ENCODE data around the gene AGER.
"Not testable (repeated sequence)": the region's sequence is repeated elsewhere in the genome, so short reads cannot be mapped to it uniquely, and the experiment has no call there.

Gene AGER

DNA sequence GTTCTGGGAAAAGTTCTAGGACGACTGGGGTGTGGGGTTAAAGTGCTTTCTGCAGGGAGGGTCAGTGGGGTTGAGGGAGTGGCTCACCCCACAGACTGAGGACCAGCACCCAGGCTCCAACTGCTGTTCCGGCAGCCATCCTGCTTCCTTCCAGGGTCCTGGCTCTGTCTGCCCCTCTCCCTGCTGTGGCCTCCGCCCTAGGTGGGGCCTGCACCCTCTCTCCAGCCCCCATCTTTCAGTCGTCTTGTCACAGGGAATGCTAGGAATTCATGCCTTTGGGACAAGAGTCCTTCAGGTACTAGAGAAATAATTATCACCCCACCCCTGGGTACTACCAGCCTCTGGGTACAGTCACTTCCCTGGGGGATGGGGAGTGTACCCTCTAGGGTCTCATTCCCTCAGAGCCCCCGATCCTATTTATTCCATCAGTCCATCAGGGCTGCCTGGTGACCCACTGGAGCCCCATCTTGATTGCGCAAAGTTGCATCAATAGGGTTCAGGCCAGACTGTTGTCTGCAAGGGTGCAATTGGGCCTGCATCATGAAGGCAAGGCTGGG is at the start of gene AGER:
AGER (minus strand) TSS at position 170 of the 557 bp plus-strand sequence; CDS start at position 139, 31 bp downstream.
- DNase-seq (ENCODE audit: low spot score) = no peak

DNA sequence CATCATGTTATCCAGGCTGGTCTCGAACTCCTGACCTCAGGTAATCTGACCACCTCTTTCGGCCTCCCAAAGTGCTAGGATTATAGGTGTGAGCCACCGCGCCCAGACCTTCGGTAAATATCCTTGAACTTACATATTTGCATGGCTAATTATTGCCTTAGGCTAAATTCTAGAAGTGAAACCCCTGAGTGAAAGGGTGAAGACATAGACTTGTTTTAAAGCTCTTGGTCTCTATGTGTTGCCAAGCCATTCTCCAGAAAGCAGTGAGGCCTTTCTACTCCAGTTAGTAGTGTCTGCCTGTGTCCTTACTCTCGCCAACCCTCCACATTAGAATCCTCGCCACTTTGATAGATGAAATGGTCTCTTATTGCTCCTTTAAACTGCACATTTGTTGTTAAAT is 42.4 kb upstream of the AGER start:
- DNase-seq (ENCODE audit: low spot score) = no peak

DNA sequence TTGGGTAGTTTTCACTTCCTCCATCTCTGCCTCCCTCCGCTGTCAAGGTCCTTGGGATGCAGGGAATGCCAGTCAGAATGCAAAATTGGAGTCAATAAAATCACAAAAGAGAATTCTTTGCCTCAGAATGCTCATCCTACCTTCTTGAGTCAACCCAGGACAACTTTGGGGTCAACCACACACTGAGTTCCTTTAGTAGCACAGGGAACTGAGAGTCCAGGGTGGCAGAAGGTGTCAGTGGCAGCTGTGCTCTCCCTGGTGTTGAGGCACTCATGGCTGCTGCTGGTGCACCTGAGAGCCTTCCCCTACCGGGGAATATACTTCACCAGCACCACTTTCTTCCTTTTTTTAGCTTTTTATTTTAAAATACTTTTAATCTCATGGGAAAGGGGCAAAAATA is 40.6 kb upstream of the AGER start:
- no peak for DNase-seq (ENCODE audit: low spot score)

DNA sequence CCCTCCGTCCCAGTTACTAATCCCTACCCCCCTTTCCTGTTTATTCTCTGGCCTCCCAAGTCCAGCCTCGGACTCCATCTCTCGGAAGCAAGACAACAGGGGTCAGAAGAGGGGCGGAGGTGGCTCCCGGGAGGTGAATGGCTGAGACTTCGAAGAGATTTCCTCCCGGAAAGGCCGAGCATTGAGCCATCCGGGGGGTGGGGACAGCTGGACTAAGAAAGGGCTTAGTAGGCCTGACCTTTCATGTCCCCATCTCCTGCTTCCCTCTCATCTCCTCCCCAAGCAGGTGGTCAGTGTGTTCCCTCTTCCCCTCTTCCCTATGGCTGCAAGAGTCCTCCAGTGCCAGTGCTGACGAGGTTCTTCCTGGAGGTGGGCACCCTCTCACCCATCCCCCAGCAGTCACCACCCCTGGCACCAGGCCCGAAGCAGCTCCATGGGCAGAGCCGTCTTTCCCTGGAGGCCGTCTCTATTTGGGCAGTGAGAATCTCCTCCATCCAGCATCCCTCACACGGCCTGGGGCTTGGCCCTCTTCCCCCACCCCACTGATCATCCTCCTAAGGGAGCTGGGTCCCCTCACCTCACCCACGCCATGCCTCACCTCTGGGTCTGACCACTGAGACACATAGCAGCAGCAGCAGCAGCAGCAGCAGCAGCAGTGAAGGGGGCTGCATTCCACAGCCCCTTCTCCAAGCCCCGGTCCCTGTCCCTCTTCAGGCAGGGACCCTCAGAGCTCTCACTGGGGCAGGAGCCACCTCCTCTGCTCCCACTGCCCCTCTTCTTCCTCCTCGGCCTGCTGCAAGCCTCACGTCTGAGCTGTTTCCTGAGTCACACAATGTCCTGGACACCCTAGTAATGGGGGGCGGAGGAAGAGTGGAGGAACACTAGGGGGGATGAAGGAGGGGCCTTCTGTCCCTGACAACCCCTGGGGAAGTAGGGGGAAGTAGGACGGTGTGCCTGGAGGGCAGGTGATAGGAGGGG is 39.5 kb upstream of the AGER start, which contains the start of gene NOTCH4:
NOTCH4 (minus strand) TSS at position 810 of the 978 bp plus-strand sequence; CDS start at position 671, 139 bp downstream.
- DNase-seq (ENCODE audit: low spot score) = no peak

DNA sequence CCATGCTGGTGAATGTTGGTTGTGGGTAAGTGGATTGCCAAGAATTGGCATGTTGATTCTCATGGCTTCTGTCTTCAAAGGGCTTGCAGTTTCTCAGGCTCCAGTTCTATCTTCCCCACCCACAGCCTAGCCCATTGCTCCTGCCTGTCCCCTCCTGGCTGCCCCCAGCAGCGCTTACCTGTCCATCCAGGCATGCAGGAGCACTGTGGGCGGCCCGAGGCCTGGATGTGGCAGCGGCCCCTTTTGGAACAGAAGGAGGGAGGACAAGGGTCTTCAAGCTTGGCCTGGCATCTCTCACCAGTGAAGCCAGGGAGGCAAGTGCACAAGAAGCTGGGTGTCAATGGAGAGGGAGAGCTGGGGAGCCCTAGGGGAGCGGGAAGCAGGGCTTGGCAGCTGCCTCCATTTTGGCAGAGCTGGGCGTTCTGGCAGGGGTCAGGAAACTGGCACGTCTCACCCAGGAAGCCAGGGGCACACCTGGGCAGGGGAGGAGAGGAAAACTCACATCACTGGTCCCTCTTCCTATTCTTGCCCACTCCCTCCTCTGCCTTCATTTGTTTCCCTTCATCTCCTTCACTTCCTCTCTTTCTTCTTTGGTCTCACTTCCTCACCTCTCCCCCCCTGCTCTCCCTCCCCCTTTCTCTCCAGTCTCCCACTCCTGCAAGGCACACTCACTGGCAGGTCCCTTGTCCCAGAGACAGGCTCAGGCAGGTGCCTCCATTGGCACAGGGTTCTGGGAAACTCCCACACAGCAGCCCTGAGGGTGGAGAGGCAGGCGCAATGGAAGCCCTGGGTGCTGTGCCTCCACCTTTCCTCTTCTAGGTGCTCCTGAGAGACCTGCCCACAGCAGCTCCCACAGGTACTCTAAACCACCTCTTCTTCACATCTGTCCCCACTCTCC is 38.5 kb upstream of the AGER start:
- DNase-seq (ENCODE audit: low spot score) = no peak

DNA sequence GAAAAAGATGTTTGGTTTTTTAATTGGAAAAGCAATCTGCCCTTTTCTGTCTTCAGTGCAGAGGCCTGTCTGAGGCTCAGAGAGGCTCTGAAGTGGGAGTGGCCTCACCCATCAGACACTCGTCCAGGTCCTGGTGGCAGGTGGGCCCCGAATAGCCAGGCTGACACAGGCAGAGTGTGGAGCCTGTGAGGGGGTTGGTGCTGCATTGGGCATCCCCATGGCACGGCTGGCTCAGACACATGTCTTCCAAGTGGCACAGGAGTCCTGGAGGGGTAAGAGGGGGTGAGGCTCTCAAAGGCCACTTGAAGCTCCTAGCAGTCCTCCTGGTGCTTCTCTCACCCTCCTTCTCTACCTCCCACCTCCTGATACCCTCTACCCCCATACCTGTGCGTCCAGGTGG is 36.0 kb upstream of the AGER start:
- no peak for DNase-seq (ENCODE audit: low spot score)

DNA sequence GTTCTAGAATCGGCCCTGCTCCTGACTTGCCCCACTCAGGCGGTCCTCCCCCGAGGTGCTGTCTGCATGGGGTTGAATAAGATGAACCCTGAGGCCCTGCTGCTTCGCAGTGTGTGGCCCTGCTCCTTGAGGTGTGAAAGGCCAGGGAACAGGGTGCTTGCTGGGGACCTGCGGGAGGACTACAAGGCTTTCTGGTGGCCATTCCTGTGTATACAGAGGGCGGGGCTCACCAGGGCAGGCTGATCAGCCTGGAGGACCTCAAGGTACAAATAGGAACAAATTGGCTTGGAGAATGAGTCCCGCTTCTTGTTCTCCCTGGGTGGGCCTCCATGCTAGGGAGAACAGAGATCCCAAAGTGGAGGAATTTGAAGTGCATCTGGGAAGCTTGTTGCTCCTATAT is 34.1 kb upstream of the AGER start:
- no peak for DNase-seq (ENCODE audit: low spot score)

DNA sequence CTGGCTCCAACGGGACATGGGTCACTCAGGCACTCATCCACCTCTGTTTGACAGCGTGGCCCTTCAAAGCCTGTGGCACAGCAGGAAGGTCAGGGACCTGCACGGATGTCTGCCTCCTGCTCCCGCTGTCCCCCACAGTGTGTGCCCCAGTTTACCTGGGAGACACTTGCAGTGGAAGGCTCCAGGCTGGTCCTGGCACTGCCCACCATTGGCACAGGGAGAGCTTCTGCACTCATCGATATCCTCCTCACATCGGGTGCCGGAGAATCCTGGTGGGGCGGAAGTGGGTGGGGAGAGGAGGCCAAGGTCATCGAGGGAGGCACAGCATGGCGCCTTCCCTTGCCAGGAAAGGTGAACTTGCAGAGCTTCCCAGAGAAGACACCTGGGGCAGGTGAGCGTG is 32.9 kb upstream of the AGER start:
- DNase-seq (ENCODE audit: low spot score) = no peak

DNA sequence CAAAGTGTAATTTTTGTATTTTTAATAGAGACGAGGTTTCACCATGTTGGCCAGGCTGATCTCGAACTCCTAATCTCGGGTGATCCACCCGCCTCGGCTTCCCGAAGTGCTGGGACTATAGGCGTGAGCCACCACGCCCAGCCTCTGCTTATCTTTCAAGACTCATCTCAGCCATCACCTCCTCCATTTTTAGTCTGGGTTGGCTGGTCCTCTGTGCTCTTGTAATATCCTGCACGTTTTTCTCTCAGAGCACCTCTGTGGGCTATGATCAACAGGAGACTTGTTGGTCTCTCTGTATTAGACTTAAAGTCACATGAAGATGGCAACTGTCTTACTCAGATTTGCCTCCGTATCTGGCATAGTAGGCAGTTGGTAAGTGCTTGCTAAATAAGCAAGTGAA is 32.2 kb upstream of the AGER start:
- DNase-seq (ENCODE audit: low spot score) = no peak

DNA sequence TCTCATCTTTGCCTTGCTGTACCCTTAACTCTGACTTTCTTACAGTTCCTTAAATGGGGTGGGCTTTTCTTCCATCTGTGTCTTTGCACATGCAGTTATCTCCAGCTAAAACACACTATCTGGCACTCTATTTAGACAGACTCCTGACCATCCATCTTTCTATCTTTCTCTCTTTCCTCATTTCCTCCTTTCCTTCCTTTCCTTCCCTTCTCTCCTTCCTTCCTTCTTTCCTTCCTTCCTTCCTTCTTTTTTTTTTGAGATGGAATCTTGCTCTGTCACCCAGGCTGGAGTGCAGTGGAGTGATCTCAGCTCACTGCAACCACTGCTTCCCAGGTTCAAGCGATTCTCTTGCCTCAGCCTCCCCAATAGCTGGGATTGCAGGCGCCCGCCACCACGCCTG is 31.6 kb upstream of the AGER start:
- DNase-seq (ENCODE audit: low spot score) = no peak

DNA sequence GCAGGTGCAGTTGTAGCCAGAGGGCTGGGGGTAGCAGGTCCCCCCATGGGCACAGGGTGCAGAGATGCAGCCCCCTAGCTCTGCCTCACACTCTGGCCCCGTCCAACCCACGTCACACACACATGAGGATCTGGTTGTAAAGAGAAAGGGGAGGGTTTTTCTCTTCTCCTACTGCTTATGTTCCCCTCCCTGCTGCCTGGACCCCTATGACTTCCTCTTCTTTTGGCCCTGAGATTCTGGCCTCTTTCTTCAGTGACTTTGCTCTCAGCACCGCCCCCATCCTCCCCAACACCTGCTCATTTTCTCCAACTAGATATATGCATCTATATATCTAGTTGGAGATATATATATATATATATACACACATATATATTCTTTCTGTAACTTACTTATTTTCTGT is 30.1 kb upstream of the AGER start:
- DNase-seq (ENCODE audit: low spot score) = no peak

DNA sequence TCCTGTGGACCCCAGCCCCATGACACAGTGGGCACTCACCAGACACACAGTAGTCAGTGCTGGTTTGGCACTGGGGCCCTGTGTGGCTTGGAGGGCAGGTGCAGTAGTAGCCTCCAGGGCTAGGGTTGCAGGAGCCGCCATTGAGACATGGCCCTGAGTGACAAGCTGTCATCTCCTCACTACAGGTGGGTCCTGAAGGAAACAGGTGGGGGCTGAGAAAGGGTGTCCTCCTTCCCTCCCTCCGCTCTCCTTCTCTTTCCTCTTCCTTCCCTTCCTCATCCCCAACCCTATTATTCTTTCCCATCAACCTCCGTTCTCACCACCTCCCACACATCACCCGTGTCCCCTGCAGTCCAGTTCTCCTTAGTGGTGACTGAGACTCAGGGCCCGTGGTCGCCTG is 29.6 kb upstream of the AGER start:
- no peak for DNase-seq (ENCODE audit: low spot score)

DNA sequence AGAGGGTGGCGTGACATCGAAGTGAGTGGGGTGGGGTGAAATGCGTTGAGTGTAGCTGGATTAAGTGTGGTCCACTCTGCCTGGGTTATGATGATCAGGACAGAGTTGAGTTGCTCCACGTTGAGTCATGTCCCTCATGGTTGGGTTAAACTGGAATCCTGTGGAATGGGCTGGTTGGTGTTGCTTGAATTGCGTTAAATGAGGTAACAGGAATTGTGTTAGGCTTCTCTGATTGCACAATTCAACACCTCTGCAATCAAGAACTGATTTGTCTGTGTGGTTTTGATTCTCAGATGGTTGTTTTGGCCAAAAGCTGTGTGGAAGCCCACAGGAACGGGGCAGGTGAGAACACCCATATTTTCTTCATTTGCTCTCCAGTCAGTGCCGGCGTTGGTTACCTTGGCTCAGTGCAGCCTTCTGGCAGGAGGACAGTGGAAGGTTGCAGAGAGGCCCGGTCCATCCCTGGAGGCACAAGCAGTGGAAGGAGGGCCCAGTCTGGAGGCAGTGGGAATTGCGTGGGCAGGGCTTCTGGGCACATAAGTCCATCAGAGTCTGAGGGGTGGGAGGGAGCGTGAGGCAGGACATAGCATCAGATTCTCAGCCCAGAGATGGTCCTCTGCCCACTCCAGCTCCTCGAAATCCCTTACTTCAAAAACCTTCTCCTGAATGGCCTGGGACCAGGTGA is 28.2 kb upstream of the AGER start:
- no peak for DNase-seq (ENCODE audit: low spot score)

DNA sequence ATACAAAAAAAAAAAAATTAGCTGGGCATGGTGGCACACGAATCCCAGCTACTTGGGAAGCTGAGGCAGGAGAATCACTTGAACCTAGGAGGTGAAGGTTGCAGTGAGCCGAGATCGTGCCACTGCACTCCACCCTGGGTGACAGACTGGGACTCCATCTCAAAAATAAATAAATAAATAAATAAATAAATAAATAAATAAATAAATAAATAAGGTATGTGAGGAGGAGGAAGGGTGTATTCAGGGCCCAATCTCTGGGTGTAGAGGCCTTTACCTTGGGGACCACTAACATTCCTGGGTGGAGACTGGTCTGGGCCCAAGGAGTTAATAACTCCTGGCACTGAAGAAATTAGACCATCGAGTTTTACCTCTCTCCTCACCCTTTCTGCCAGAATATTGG is 27.4 kb upstream of the AGER start:
- not testable (repeated sequence) for DNase-seq (ENCODE audit: low spot score)

DNA sequence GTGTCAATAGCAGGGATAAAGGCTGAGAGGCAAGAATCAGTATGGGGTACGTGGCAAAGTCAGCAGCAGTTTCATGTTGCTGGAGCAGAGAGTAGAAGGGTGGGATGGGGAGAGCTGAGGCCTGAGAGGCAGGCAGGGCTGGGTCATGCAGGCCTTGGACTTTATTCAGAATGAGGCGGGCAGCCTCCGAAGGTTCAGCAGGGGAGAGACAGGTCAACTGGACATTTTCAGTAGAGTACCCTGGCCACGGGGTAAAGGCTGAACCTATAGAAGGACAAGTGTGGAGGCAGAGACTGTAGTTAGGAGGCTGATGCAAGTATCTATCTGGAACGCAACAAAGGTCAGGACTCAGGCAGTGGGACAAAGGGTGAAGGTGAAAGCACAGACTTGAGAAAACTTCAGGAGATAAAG is 26.1 kb upstream of the AGER start:
- DNase-seq (ENCODE audit: low spot score) = no peak

DNA sequence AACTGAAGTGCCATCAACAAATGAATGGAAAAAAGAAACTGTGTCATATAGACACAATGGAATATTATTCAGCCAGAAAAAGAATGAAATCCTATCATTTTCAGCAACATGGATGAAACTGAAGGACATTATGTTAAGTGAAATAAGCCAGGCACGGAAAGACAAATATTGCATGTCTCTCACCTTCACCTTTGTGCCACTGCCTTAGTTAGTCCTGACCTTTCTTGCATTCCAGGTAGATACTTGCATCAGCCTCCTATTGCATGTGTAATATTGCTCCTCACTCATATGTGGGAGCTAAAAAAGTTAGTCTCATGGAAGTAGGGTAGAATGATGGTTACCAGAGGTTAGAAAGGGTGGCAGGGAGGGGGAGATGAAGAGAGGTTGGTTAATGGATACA is 24.9 kb upstream of the AGER start:
- no peak for DNase-seq (ENCODE audit: low spot score)

DNA sequence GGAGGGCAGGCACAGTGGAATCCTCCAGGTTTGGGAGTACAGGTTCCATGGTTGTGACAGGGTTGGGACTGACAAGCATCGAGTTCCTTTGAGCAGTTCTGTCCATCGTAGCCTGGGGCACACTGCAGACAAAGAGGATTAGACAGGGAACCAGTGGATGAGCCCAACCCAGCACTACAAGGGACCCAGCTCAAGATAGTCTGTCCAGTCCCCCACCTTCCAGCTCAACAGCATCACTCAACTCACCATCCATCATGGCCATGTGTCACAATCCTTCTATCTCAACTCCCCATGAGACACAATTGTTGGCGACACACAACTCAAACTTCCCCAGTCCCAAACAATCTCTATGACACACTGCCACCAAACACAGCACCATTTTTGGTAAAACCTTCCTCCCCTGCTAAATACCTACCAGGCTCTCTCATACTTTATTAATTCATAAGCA is 20.2 kb upstream of the AGER start:
- no peak for DNase-seq (ENCODE audit: low spot score)

DNA sequence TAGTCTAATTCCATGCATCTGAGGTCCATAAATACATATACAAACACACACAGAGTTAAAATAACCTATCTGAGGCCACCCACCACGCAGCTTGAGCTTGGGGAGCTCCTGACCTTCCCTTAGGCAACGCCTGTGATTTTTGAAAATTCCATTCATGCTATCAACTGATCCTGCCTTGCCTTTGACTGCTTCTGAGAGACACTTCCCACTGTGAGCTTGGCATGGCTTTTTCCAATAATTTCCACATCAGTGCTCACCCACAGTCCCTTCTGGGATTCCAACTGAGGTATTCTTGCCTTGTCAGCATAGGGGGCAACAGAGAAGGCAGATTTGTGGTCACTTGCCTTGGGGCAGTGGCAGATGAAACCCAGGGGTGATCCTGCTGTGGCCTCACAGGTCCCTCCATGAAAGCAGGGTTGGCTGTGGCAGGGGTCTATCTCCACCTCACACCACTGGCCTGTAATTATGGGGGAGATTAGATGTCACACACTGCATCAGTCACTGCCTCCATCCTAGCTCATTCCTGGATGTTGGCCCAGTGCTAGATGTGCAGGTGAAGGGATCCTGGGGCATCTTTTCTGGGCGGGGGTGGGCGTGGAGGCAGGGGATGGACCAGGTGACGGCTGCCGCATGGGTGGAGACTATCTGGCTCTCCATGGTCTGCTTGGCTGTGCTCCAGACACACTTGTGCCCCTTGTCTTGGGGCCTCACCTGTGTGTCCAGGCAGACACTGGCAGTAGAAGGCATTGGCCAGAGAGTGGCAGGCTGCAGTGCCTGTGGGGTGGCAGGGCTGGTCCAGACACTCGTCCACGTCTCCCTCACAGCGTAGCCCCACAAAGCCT is 19.6 kb upstream of the AGER start:
- DNase-seq (ENCODE audit: low spot score) = no peak

DNA sequence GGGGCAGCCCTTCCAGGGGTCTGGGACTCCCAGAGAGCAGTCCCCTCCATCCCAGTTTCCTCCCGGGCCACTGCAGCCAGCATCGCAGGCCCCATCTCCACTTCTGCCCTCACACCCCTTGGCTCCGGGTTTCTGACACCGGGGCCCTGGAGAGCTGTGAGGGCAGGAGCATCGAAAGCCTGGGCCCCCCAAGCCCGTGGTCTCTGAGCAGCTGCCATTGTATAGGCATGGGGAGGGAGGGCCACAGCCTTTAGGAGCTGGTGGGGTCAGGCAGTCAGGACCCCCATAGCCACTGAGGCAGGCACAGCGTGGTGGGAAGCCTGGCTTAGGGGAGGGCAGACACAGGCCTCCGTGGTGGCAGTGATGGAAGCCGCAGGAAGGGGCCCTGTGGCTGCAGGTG is 18.1 kb upstream of the AGER start:
- DNase-seq (ENCODE audit: low spot score) = no peak

DNA sequence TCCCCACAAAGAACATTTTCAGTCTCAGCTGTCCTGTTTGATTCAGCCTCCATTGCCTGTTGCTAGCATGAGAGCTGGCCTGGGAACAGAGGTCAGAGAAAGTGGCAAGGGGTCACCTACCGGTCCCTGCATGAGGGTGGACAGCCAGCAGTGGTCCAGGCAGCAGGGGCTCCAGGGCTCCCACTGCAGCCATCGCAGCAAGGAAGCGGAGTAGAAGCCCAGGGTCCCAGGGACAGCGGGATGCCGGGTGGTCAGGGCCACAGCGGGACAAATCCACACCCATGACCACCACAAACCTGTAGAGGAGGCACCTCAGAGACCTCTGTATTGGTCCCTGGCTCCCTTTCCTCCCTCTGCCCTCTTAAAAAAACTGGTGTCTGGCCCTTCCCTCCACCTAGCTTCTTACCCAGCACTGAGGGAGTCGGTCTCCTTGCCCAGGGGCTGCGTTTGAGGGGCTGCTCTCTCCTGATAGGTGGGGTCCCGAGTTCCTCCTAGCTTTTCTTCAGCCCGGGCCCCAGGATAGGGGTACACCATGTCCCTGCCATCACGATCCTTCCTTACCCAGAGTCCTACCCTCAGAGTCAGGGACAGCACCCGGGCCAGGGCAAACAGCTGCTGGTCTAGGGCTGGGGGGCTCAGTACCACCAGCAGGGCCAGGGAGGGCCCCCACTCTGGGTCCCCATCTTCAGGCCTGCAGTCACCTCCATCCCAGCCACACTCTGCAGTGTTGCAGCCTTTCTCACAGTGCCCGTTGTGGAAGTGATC is 16.8 kb upstream of the AGER start:
- no peak for DNase-seq (ENCODE audit: low spot score)
